Tibial nerve (tissue), 3 donors: ENCODE measurements around the gene KIF3C.

Experiments used
- POLR2A ChIP-seq, 2 donors: fragments of 450-650 bp; IDR thresholded peaks; one replicate each; pipeline ENCODE4 v1.6.1; 2017; ENCODE audit warnings: antibody characterized with exemption in 2 of 2, mild to moderate bottlenecking in 2 of 2, moderate library complexity in 2 of 2
- TF ChIP-seq, protein P1 (sequence below), 5 experiments: fragments of 200-600 bp in 3 of 5; fragments of 450-650 bp in 2 of 5; sonication (generic) in 3 of 5; IDR thresholded peaks; one replicate each; pipeline ENCODE4 v1.5.1; 2016 to 2019; ENCODE audit warnings: antibody characterized with exemption in 5 of 5, mild to moderate bottlenecking in 3 of 5, moderate library complexity in 2 of 5

DNA sequence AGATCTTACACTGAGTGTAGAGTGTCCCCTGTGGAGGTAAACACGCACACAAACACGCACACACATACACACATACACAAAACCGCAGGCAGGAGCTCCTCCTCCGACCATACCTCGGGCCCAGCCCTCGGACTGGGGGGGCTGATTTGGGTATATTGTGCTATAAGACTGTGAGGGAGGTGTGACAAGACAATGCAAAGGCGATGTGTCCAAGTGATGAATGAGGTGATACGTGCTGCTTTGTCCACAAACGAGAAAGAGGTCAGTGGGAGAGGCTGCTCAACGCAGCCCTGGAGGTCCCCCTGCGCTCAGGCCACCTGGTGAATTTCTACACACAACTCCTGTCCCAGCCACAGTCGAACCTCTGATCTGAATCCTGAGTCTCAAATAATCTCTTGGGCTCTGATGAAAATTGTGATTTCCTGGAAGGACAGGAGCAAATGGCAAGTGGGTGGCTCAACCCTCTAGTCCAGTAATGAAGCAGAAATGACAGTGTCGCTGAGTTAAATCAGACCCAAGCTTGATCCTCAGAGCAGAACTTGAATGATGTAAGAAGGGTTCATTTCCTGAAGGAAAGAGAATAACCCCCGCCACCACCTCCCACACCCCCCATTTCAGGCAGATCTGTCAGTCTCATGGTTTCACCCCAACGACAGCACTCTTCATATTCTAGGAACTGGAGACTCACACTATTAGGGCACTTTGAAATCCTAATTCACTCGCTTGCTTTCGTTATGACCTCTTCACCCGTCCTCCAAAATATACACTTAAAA is 55.1 kb downstream of the KIF3C start:
- TF ChIP-seq POLR2A (IDR thresholded peaks at IDR 0.05) = no peak
- TF ChIP-seq, protein P1, sequence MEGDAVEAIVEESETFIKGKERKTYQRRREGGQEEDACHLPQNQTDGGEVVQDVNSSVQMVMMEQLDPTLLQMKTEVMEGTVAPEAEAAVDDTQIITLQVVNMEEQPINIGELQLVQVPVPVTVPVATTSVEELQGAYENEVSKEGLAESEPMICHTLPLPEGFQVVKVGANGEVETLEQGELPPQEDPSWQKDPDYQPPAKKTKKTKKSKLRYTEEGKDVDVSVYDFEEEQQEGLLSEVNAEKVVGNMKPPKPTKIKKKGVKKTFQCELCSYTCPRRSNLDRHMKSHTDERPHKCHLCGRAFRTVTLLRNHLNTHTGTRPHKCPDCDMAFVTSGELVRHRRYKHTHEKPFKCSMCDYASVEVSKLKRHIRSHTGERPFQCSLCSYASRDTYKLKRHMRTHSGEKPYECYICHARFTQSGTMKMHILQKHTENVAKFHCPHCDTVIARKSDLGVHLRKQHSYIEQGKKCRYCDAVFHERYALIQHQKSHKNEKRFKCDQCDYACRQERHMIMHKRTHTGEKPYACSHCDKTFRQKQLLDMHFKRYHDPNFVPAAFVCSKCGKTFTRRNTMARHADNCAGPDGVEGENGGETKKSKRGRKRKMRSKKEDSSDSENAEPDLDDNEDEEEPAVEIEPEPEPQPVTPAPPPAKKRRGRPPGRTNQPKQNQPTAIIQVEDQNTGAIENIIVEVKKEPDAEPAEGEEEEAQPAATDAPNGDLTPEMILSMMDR (IDR thresholded peaks at IDR 0.05) = no peak
